RWPE1 (cell line): ENCODE results near the gene MALL.
"Not testable (repeated sequence)": the region's sequence is repeated elsewhere in the genome, so short reads cannot be mapped to it uniquely, and the experiment has no call there.

Source experiments
- CTCF ChIA-PET: fragments of 350-600 bp; sonication (Branson Sonifier 250); formaldehyde crosslinking; extraction: SDS; loops from one replicate; lab custom pipeline; 2021; lab: Yijun Ruan, JAX
- POLR2A ChIA-PET: fragments of 400-600 bp; formaldehyde crosslinking; extraction: SDS; loops from one replicate; lab custom pipeline; 2020; ENCODE audit warnings: antibody characterized with exemption; ENCODE audit not compliant: low non-redundant PET; lab: Yijun Ruan, JAX
- DNase-seq: peaks from one replicate; pipeline ENCODE4 v3.0.0; 2012; ENCODE audit warnings: low spot score
- H3K27ac ChIP-seq: fragments of 450-650 bp; 2 replicates; pipeline ENCODE4 v1.5.1; 2017
- TF ChIP-seq, protein P1 (sequence below): fragments of 450-650 bp; conservative IDR thresholded peaks from 2 replicates; pipeline ENCODE4 v1.5.1; 2017; ENCODE audit warnings: low read depth, mild to moderate bottlenecking

MALL gene

DNA sequence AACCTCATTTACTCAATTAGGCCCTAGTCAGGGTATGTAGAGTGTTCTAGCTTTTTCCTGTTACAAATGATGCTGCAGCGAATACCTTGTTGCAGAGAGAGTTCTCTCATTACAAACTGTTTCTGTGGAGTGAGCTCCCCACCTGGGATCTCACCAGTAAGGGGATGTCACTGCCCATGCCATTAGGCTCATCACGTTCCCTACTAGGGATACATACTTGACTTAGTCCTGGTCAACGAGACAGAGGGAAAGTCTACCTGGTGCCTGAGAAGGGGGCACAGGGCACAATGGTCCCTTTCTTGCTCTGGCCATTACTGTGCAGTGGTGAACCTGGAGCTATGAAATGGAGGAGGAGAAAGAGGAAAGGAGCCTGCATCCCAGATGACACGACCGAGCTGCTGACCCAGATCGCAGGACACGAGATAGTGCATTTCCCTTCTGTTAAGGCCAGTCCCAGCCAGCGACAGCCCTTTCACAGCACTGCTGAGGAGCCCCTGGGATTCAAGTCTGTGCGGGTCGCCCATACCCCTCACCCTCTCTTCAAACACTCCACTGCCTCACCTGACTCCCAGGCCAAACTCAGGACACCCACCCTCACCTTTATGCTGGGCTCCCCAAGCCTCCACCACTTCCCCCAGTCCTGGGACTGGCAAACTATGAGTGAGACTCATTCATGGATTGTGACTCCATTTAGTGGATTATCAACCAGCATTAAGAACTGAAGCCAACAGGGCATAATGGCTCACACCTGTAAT lies 16.0 kb downstream of the MALL start:
- POLR2A ChIA-PET, result no interaction called here
- CTCF ChIA-PET, result no interaction called here
- DNase-seq, result no peak
- TF ChIP-seq, protein P1, sequence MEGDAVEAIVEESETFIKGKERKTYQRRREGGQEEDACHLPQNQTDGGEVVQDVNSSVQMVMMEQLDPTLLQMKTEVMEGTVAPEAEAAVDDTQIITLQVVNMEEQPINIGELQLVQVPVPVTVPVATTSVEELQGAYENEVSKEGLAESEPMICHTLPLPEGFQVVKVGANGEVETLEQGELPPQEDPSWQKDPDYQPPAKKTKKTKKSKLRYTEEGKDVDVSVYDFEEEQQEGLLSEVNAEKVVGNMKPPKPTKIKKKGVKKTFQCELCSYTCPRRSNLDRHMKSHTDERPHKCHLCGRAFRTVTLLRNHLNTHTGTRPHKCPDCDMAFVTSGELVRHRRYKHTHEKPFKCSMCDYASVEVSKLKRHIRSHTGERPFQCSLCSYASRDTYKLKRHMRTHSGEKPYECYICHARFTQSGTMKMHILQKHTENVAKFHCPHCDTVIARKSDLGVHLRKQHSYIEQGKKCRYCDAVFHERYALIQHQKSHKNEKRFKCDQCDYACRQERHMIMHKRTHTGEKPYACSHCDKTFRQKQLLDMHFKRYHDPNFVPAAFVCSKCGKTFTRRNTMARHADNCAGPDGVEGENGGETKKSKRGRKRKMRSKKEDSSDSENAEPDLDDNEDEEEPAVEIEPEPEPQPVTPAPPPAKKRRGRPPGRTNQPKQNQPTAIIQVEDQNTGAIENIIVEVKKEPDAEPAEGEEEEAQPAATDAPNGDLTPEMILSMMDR, result no peak
- peak overlapping the region; percentile 100 for H3K27ac ChIP-seq

DNA sequence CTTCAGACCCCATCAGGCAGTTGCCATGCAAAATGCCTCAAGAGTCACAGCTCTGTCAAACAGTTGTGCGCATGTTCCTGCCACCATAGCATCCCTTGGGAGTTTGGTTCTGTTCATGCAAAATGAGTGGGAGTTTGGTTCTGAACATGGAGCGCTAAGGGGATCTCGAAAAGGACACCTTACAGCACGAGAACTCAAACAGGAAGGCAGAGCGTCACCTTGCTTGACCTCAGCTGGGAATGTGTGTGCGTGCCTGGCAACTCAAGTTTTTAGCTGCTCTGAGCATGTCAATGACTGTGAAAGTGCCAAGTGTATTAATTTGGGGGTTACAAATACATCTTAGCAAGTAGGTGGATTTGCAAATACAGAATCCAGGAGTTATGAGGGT lies 16.6 kb downstream of the MALL start:
- ChIA-PET POLR2A (no interaction called here), CTCF (no interaction called here)
- peak overlapping the region; percentile 100; the same call in 1 of the 2 replicates for H3K27ac ChIP-seq
- TF ChIP-seq, protein P1, result no peak
- DNase-seq, result no peak

DNA sequence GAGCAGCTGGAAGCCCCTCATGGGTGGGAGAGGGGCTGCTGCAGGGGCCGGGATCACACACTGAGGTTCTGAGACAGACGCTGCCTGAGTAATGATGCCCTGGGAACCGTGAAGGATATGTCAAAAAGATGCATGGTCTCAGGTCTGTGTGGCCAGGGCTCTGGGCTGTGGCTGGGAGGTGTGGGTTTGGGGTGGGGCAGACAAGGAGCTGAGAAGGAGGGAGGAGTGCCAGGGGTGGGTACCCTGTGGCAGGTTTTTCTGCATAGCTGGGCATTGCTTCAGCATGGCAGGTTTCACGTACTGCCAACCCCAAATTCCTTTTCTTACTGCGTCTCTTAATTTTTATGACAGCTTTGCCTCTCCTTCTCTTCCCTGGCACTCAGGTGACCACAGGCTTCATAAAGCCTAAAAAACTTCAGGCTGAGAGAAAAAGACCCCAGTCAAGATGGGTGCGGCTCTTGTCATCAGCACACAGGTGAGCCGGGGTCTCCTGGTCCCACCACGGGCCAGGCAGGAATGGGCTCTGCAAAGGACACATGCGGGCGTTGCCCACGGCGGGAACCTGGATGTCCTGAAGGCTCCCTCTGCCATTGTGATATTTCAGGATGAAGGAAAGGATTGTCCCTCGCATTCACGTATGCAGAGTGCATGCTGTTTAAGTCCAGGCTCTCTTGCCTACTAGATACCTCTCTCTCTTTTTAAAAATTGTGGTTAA lies 18.0 kb downstream of the MALL start:
- DNase-seq, result no peak
- CTCF ChIA-PET, result no interaction called here
- POLR2A ChIA-PET, result interaction anchor here (1.1 kb wide), 1 partner anchor 18 kb away, joined by 3 read pairs; the partner anchor contains the start of gene MALL
- TF ChIP-seq, protein P1, result no peak
- H3K27ac ChIP-seq, result peak overlapping the region; percentile 73

DNA sequence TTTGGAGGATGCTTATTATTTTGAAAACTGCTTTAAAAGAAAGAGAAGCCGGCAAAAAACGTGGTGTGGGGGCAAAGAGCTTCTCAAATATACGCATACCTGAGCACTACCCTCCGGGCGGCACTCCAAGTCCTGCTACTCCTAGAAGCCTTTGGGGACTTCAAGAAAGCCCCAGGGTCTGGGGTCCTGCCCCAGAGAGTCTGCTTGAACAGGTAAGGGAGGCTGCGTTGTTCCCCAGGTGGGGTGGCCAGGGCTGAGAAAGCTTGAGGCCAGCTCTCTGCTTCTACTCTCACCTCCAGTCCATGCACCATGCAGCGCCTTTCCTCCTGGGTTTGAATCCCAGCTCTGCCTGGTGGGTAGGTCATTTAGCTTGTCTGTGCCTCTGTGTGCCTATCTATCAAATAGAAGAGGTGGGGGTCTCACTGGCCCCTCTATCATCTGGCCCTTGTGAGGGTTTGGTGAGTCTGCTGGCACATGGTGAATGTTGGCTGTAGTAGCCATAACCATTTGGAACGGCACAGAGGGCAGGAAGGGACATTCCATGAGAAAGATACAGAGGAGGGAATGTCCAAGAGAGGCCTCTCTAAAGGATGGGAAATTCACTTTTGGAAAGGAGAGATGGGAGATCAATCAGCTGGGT lies 19.5 kb downstream of the MALL start:
- CTCF ChIA-PET, result interaction anchor here (0.7 to 1.0 kb wide), 2 partner anchors 19 to 73 kb away, joined by 4 to 8 read pairs; no protein-coding TSS in a partner anchor
- no peak overlapping the region for H3K27ac ChIP-seq
- DNase-seq, result no peak
- TF ChIP-seq, protein P1, result no peak
- POLR2A ChIA-PET, result no interaction called here

DNA sequence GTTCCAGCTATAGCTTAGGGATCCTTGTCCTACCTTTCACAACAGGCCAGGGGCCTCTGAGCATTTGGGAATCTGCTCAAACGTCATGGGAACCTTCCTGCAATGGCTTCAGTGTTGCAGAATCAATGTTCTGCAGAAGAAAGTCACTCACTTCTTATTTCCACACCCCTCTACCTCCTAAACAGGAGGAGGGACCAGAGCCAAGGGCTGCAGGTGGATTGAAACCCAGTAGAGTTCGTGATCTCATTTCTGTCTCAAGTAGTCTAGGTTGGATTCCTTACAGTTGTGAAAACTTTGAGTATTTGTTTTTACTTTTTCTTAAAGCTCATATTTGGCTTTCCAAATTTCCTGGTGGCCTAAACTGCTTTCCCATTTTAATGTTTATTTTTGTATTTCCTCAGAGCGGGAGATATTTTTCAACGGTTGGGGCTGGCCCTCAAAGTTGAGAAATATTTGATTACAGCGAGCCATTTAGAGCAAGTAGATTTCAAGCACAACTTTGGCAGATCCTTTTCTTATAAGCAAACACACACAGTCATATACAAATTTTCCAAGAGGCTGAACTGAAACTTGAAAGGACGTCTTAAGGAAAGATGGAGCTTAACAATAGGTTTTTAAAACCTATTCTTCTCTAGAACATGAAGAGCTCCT lies 20.6 kb downstream of the MALL start:
- DNase-seq, POLR2A ChIA-PET, H3K27ac ChIP-seq: not testable (repeated sequence)
- CTCF ChIA-PET, result interaction anchor here (0.8 to 1.0 kb wide), 2 partner anchors 11 to 20 kb away, joined by 3 to 8 read pairs; no protein-coding TSS in a partner anchor

DNA sequence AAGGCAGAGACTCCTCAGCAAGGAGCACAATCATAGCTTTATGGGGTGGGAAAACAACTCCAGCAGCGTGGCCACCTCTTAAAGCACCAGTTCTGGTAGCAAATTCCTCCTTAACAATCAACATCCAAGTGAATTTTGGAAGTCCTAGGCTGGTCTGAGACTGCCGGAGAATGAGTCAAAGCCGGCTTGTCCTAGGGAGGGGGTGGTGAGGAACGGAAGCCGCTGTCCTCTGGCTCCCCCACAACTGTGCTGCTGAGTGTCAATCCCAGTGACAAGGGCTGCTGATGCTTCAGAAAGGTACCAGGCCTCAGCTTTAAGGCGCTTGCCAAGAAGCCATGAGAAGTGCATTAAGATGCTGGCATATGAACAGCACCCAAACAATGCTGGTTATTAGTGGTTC lies 21.7 kb downstream of the MALL start:
- CTCF ChIA-PET, result not testable (repeated sequence)

DNA sequence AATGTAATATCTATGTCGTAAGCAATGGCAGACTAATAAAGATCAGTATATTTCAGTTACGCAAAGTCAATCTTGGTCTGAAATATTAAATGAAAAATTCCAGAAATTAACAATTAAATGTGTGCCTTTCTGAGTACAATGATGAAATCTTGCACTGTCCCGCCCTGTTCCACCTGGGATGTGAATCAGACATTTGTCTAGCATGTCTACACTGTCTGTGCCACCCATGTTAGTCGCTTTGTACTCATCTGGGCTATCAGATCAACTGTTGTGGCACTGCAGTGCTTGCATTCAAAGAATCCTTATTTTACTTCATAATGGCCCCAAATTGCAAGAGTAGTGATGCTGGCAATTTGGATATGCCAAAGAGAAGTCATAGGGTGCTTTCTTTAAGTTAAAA lies 25.5 kb downstream of the MALL start:
- CTCF ChIA-PET, POLR2A ChIA-PET, DNase-seq, H3K27ac ChIP-seq: not testable (repeated sequence)

More for the DNA sequence above, 21.7 kb downstream of the MALL start:
- DNase-seq, POLR2A ChIA-PET, H3K27ac ChIP-seq: not testable (repeated sequence)

DNA sequence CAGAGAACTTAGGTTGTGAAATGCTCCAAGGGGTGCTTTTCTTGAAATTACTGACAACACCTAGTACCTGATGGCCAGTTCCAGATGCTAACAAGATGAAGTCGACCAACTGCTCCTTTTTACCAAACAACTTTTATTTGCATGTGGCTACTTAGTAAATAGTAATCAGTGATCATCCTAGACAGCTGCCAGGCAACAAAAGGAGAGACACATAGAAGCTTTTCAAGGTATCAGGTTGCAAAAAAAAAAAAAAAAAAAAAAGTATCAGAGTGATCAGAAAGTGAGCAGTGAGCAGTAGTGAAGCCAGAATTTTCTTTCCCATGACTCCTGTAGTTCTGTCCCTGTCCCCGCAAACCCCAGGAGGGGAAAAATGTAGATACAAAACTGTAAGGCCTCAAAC lies 31.9 kb downstream of the MALL start:
- CTCF ChIA-PET, POLR2A ChIA-PET, H3K27ac ChIP-seq, DNase-seq: not testable (repeated sequence)

DNA sequence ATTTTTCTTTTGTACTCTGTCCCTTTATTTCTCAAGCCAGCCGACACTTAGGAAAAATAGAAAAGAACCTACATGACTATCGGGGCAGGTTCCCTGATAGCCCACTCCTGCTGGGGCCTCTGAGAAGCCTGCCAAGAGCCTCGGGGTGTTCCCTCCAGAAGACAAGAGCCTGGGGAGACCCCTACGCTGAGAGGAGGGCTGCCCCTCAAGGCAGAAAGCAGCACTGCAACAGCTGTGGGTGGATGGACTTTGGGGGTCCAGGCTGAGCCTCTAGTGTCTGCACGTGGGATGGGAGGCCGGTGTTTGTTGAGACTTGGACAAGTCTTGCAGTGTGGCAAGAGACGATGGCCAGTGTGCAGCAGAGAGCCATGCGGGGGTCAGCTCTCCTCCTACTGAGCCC lies 32.5 kb downstream of the MALL start:
- CTCF ChIA-PET, POLR2A ChIA-PET, DNase-seq, H3K27ac ChIP-seq: not testable (repeated sequence)

DNA sequence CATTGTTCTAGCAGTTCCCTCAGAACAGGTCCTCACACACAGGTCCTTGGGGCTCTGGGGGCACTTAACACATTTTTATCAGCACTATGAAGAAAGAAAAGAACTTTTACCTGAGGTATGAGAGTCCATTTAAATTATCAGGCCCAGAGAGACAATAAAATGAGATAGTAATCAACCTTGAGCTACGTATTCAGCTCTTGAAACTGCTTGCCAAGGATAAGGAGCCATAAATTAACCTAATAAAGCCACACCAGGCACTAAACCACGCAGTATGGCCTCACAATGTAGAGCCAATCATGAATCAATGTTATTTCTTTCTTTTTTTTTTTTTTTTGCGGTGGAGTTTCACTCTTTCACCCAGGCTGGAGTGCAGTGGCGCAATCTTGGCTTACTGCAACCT lies 37.5 kb downstream of the MALL start:
- CTCF ChIA-PET, POLR2A ChIA-PET, DNase-seq, H3K27ac ChIP-seq: not testable (repeated sequence)

DNA sequence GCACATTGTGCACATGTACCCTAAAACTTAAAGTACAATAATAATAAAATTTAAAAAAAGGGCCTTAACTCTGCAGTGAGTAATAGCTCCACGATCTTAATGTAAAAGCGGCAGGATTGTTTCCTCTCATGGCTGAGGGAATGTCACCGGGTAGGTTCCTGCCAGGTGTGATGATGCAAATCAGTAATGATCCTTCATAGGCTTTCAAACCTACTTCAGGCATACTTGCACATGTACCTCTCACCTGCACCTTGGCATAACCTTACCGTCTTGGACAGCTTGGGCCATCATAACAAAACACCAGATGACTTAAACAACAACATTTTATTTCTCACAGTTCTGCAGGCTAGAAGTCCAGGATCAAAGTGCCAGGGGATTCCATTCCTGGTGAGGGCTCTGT lies 39.7 kb downstream of the MALL start:
- POLR2A ChIA-PET, CTCF ChIA-PET: not testable (repeated sequence)

More for the DNA sequence above, 39.7 kb downstream of the MALL start:
- DNase-seq, H3K27ac ChIP-seq: not testable (repeated sequence)
